Lower lobe of right lung (tissue), 2 donors: Measurements from ENCODE around the gene LRRTM4. TPM values are rescaled to one million over a fixed set of nuclear protein-coding genes. Genes with fewer than 3 reads are reported as not detected.

Experiments used
- ATAC-seq, 2 donors: fragments of 200-7000 bp; cut with Tn5 transposase; one replicate each; pipeline ENCODE4 v1.9.1; 2020 to 2022; ENCODE audit warnings: mild to moderate bottlenecking in 2 of 2, moderate library complexity in 2 of 2
- DNase-seq: peaks from one replicate; pipeline ENCODE4 v3.0.0-alpha.2; 2020
- H3K27ac ChIP-seq: fragments of 200-600 bp; one replicate; pipeline ENCODE4 v1.8.0; 2022
- H3K27me3 ChIP-seq: fragments of 200-600 bp; one replicate; pipeline ENCODE4 v1.8.0; 2022; ENCODE audit warnings: low read depth
- H3K36me3 ChIP-seq: fragments of 200-600 bp; one replicate; pipeline ENCODE4 v1.8.0; 2022; ENCODE audit warnings: mild to moderate bottlenecking
- H3K4me1 ChIP-seq: fragments of 200-600 bp; one replicate; pipeline ENCODE4 v1.8.0; 2022
- H3K4me3 ChIP-seq: fragments of 200-600 bp; one replicate; pipeline ENCODE4 v1.8.0; 2022; ENCODE audit warnings: mild to moderate bottlenecking
- H3K9me3 ChIP-seq: fragments of 200-600 bp; one replicate; pipeline ENCODE4 v1.8.0; 2022
- intact Hi-C: fragments of 100-400 bp; cut with DNase I; formaldehyde crosslinking; loops from one replicate; pipeline ENCODE4 v1.11.0; 2022
- total RNA-seq: library from RNA; stranded (reverse); fragmentation: NEBNext Ultra II Directional; extraction: Animal tissue kit (Norgen Biotek cat#: 25700); gene quantifications from one replicate; pipeline ENCODE4 v1.2.1, GENCODE V29; 2021
- TF ChIP-seq, protein P1 (sequence below): fragments of 200-600 bp; IDR thresholded peaks from one replicate; pipeline ENCODE4 v1.8.0; 2022; ENCODE audit warnings: antibody characterized with exemption, mild to moderate bottlenecking
- donor health status: DM: no; HTN: yes; CAD: no; lungs with severe emphysema.

Gene LRRTM4
- total RNA-seq, 1 donor from 2014 or later, result 0.77 TPM

DNA sequence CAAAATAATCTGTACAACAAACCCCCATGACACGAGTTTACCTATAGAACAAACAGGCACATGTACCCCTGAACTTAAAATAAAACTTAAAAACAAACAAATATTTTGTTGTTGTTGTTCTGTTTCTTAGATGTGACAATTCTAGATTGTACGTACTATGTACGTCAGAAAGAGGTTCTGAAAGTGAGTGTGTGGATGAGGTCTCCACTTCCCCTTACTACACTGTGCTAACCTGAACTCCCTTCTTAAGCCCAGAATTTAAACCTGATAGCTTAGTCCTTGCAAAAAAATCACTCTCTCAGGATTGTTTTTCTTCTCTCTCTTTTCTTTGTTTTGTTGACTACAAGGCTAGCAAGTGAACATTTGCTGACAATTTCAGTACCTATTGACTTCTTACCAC lies 581.6 kb downstream of the LRRTM4 start:
- ATAC-seq, result no peak
- intact Hi-C loops, result no loop called here
- H3K4me3 ChIP-seq, result no peak overlapping the region
- H3K9me3 ChIP-seq, result no peaks in the 10 kb centered on the region
- H3K4me1 ChIP-seq, result no peaks in the 10 kb centered on the region
- no peak for DNase-seq
- TF ChIP-seq, protein P1, sequence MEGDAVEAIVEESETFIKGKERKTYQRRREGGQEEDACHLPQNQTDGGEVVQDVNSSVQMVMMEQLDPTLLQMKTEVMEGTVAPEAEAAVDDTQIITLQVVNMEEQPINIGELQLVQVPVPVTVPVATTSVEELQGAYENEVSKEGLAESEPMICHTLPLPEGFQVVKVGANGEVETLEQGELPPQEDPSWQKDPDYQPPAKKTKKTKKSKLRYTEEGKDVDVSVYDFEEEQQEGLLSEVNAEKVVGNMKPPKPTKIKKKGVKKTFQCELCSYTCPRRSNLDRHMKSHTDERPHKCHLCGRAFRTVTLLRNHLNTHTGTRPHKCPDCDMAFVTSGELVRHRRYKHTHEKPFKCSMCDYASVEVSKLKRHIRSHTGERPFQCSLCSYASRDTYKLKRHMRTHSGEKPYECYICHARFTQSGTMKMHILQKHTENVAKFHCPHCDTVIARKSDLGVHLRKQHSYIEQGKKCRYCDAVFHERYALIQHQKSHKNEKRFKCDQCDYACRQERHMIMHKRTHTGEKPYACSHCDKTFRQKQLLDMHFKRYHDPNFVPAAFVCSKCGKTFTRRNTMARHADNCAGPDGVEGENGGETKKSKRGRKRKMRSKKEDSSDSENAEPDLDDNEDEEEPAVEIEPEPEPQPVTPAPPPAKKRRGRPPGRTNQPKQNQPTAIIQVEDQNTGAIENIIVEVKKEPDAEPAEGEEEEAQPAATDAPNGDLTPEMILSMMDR, result no peak
- no peak overlapping the region for H3K27ac ChIP-seq
- no peaks in the 10 kb centered on the region for H3K36me3 ChIP-seq
- no peaks in the 10 kb centered on the region for H3K27me3 ChIP-seq

DNA sequence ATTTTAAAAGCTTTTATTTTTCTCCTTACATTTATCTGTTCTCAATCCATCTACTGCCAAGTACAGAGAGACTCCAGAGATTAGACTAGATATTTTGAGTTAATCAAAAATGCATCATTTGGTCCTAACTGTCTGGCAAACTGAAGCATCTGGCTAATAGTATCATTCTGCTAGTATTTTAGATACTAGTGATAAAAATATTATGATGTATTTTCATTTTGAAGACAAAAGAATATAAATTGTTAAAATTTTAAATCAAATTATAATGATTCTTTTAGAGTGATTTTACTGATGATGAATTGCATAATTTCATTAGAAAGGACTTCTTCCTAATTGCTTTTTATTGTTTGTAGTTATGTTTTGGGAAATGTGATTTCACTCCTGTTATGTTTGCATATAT lies 584.0 kb downstream of the LRRTM4 start:
- intact Hi-C loops, result no loop called here
- no peak for DNase-seq
- no peak for ATAC-seq
- TF ChIP-seq, protein P1, result no peak
- Histone ChIP-seq H3K27me3 (no peaks in the 10 kb centered on the region), H3K36me3 (no peaks in the 10 kb centered on the region), H3K27ac (no peak overlapping the region), H3K4me3 (no peak overlapping the region), H3K9me3 (no peaks in the 10 kb centered on the region), H3K4me1 (no peaks in the 10 kb centered on the region)

GRCh38 chr2:76932550-76932949 lies 589.6 kb downstream of the LRRTM4 start:
- TF ChIP-seq, protein P1, result no peak
- DNase-seq (no peak), ATAC-seq (no peak)

DNA sequence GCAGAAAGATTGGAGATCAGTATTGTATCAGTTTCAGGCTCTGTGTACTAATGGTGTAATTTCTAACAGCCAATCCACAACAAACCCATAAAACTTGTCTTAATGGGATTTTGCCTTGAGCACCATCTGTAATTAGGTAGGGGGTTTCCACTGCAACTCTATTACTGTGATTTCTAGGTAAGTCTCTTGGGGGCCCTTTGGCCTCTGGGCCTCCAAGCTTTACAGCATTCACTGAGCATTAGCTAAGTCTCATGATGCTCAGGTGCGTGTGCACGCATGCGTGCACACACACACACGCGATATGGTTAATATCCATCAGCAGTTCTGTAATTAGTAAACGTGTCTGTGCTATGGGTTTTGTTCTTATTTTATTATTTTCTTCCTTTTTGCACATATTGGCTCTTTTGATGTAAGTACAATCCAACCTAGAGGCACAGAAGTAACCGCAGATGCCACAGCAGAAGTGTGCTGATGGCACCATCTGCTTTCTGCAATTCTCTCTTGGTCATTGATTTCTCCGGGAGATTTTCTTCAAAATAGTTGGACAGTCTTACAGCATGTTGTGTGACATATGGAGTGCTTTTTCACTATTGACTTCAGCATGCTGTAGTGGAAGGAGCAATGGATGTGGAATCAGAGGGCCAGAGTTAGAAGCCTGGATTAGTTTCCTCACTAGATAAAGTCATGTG lies 592.0 kb downstream of the LRRTM4 start:
- Histone ChIP-seq H3K4me3 (no peak overlapping the region), H3K4me1 (no peaks in the 10 kb centered on the region), H3K27ac (no peak overlapping the region), H3K36me3 (no peaks in the 10 kb centered on the region), H3K9me3 (no peaks in the 10 kb centered on the region), H3K27me3 (no peaks in the 10 kb centered on the region)
- TF ChIP-seq, protein P1, result no peak
- no peak for ATAC-seq
- DNase-seq, result no peak
- intact Hi-C loops, result no loop called here

More at GRCh38 chr2:76932550-76932949, 589.6 kb downstream of the LRRTM4 start:
- Histone ChIP-seq H3K9me3 (no peaks in the 10 kb centered on the region), H3K27me3 (no peaks in the 10 kb centered on the region), H3K4me1 (no peaks in the 10 kb centered on the region), H3K36me3 (no peaks in the 10 kb centered on the region), H3K27ac (no peak overlapping the region), H3K4me3 (no peak overlapping the region)
- intact Hi-C loops, result no loop called here

GRCh38 chr2:76928026-76928425 lies 594.1 kb downstream of the LRRTM4 start:
- intact Hi-C loops, result no loop called here
- Histone ChIP-seq H3K36me3 (no peaks in the 10 kb centered on the region), H3K27ac (no peak overlapping the region), H3K9me3 (no peaks in the 10 kb centered on the region), H3K4me1 (no peaks in the 10 kb centered on the region), H3K4me3 (no peak overlapping the region), H3K27me3 (no peaks in the 10 kb centered on the region)
- no peak for ATAC-seq
- no peak for DNase-seq
- TF ChIP-seq, protein P1, result no peak
